Measurements from ENCODE around the gene SP1.

- TF ChIP-seq CTCF (IDR thresholded peaks at IDR 0.05) (no peak), POLR2A (IDR thresholded peaks at IDR 0.05) (no peak)
These were observed 74.1 kb downstream of the SP1 start for GRCh38 chr12:53453953-53454640.

All from heart left ventricle (tissue), 13 donors.